Keratinocyte (primary cell): ENCODE results near the gene CAP2. TPM values are rescaled to one million over a fixed set of nuclear protein-coding genes. Genes with fewer than 3 reads are reported as not detected.

Source experiments
- DNase-seq: peaks from one replicate; pipeline ENCODE4 v3.0.0-alpha.2; 2011; ENCODE audit warnings: low read depth, missing footprints, low spot score
- FAIRE-seq: peaks from 2 replicates; lab custom pipeline; 2011; peaks lifted over from hg19 to GRCh38; lab: Jason Lieb, UNC
- H2AFZ ChIP-seq: 2 replicates; pipeline ENCODE4 v1.6.0; 2012; ENCODE audit warnings: low read length, control low read depth, inconsistent platforms; ENCODE audit not compliant: control insufficient read depth
- H3K27ac ChIP-seq: 2 replicates; pipeline ENCODE4 v1.5.1; 2011; ENCODE audit warnings: low read length; ENCODE audit not compliant: control insufficient read depth, insufficient read depth
- H3K27me3 ChIP-seq: 3 replicates; pipeline ENCODE4 v1.6.0; 2011; ENCODE audit warnings: low read length; ENCODE audit not compliant: control insufficient read depth, insufficient read depth; ENCODE audit errors: extremely low read depth
- H3K36me3 ChIP-seq, 2 experiments: 2 replicates in 1 of 2; 3 replicates in 1 of 2; pipeline ENCODE4 v1.5.1; 2011; ENCODE audit warnings: low read length in 2 of 2, mild to moderate bottlenecking in 1 of 2; ENCODE audit not compliant: control insufficient read depth in 2 of 2, insufficient read depth in 2 of 2; ENCODE audit errors: extremely low read depth in 1 of 2
- H3K4me1 ChIP-seq: 3 replicates; pipeline ENCODE4 v1.5.1; 2011; ENCODE audit warnings: low read length; ENCODE audit not compliant: control insufficient read depth, insufficient read depth; ENCODE audit errors: extremely low read depth
- H3K4me2 ChIP-seq: 3 replicates; pipeline ENCODE4 v1.6.0; 2011; ENCODE audit warnings: low read depth, low read length; ENCODE audit not compliant: control insufficient read depth, insufficient read depth; ENCODE audit errors: extremely low read depth
- H3K4me3 ChIP-seq, 3 experiments: fragments of 200-600 bp in 1 of 3; sonication (generic) in 1 of 3; 2 replicates in 2 of 3; 3 replicates in 1 of 3; pipeline ENCODE4 v1.5.1; 2011 to 2016; ENCODE audit warnings: low read length in 3 of 3, mild to moderate bottlenecking in 3 of 3, control low read depth in 2 of 3, inconsistent platforms in 1 of 3, low read depth in 1 of 3, mixed read lengths in 1 of 3, mixed run types in 1 of 3, moderate library complexity in 1 of 3; ENCODE audit not compliant: control insufficient read depth in 2 of 3, insufficient read depth in 2 of 3; ENCODE audit errors: extremely low read depth in 1 of 3
- H3K79me2 ChIP-seq: 2 replicates; pipeline ENCODE4 v1.6.0; 2012; ENCODE audit warnings: low read length; ENCODE audit not compliant: control insufficient read depth, insufficient read depth
- H3K9ac ChIP-seq: 3 replicates; pipeline ENCODE4 v1.6.0; 2011; ENCODE audit warnings: low read length; ENCODE audit not compliant: control insufficient read depth, insufficient read depth; ENCODE audit errors: extremely low read depth
- H3K9me1 ChIP-seq: 3 replicates; pipeline ENCODE4 v1.6.0; 2011; ENCODE audit warnings: low read length; ENCODE audit not compliant: control insufficient read depth, insufficient read depth; ENCODE audit errors: extremely low read depth
- H3K9me3 ChIP-seq: 2 replicates; pipeline ENCODE4 v1.5.1; 2012; ENCODE audit warnings: low read depth, low read length; ENCODE audit not compliant: control insufficient read depth
- H4K20me1 ChIP-seq: 3 replicates; pipeline ENCODE4 v1.6.0; 2011; ENCODE audit warnings: low read length; ENCODE audit not compliant: control insufficient read depth, insufficient read depth; ENCODE audit errors: extremely low read depth
- CTCF ChIP-seq, 3 experiments: IDR thresholded peaks in 1 of 3; conservative IDR thresholded peaks in 1 of 3; optimal IDR thresholded peaks in 1 of 3; 2 replicates in 2 of 3; 3 replicates in 1 of 3; pipeline versions ENCODE3 to v1.5.1; 2011; ENCODE audit warnings: low read length in 3 of 3, mild to moderate bottlenecking in 3 of 3, moderate library complexity in 2 of 3, control low read depth in 1 of 3, inconsistent platforms in 1 of 3; ENCODE audit not compliant: insufficient read depth in 2 of 3; ENCODE audit errors: extremely low read depth in 1 of 3
- EZH2 ChIP-seq: IDR thresholded peaks from one replicate; pipeline ENCODE4 v1.6.1; 2012; ENCODE audit warnings: inconsistent platforms, mild to moderate bottlenecking, low read length, moderate library complexity
- dilution Hi-C: fragments of 300-500 bp; cut with MboI; formaldehyde crosslinking; loops from one replicate; pipeline ENCODE4 v1.7.0; 2020; ENCODE audit warnings: low sequenced_read_pairs; ENCODE audit not compliant: extremely low pct_ligation_motif_present
- polyA plus RNA-seq, 5 experiments: library from polyadenylated mRNA; depleted of rRNA in 3 of 5; stranded (reverse) in 3 of 5; stranded (forward) in 1 of 5; unstranded in 1 of 5; fragments of >200 nt; gene quantifications; 1 replicate in 1 of 5; 2 replicates in 3 of 5; 3 replicates in 1 of 5; pipeline versions ENCODE4 v1.2.1 to v1.2.3, GENCODE V29; 2011 to 2012; ENCODE audit warnings: missing spikeins in 2 of 5, low read depth in 1 of 5, low replicate concordance in 1 of 5

Gene CAP2
- polyA plus RNA-seq, 1 donor (not counting 4 experiments of a cell fraction or from before 2014, with no cell fraction given) = 12.1 TPM

DNA sequence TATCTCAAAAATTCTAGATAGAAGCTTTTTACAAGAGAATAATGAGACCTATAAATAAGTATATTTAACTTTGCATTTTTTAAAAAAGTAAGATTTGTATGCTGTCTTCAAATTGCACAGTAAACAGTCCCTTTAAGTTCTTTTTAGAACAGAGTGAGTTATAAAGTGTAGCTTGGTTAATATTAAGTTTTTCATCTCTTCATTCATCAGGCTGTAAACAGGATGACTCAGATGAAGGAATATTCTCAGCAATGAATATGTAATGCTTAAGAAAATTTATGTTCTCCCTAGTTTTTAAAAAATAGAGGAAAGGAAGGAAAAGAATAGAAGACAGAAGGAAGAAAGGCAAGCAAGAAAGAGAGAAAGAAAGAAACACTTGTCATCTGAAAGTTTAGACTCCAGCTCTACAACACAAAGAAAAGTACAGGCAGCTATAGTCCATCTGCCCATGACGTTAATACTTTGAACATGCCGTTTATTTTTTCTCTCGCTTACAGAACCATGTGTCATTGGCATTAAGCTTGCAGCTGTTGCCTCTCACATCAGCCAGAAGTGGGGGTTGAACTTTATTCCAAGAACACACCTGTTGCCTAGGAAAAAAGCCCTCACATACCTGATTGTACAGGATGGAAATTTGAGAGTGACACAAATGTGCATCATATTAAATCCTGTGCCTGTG, 36.1 kb downstream of the CAP2 start:
- dilution Hi-C loops = no loop called here
- Histone ChIP-seq H3K36me3 (peaks cover 0 to 5% of the 10 kb centered on the region in 2 experiments), H3K4me2 (no peak overlapping the region), H3K27ac (no peak overlapping the region), H2AFZ (no peak overlapping the region), H3K27me3 (no peaks in the 10 kb centered on the region), H3K4me3 (no peak overlapping the region), H3K9me1 (no peaks in the 10 kb centered on the region), H3K9ac (no peak overlapping the region), H3K9me3 (no peaks in the 10 kb centered on the region), H4K20me1 (peaks cover 2% of the 10 kb centered on the region), H3K79me2 (no peaks in the 10 kb centered on the region), H3K4me1 (no peaks in the 10 kb centered on the region)
- no peak for DNase-seq
- no peak for FAIRE-seq
- TF ChIP-seq EZH2 = no peak
- TF ChIP-seq CTCF (optimal IDR thresholded peaks at IDR 0.05 in 1 of 3, IDR thresholded peaks at IDR 0.05 in 1 of 3, conservative IDR thresholded peaks at IDR 0.05 in 1 of 3; ENCODE audit: extremely low read depth in 1 of 3, insufficient read depth in 2 of 3, low read length in 3 of 3) = no peak

DNA sequence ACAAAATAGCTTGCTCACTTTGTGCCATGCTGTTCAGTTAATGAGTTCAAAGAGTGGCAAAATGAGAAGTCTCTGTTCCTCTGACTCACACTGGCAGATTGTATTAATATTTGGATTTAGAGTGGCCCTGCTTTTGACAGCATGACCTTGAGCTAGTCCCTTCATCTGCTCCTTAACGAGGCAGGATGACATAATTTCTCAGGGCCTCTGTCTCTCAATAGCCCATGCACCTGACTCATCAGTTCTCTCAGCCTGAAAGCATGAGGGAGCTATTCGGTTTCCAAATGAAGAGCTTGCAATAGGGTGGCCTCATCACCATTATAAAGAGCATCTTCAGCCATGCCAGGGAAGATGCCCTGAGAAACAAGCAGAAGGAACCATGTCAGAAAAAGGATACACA, 38.2 kb downstream of the CAP2 start:
- no peak overlapping the region for H3K9ac ChIP-seq
- DNase-seq (no peak), FAIRE-seq (no peak)
- no peak overlapping the region for H3K27ac ChIP-seq
- no peaks in the 10 kb centered on the region for H3K79me2 ChIP-seq
- H3K4me2 ChIP-seq = no peak overlapping the region
- no peaks in the 10 kb centered on the region for H3K9me3 ChIP-seq
- dilution Hi-C loops = no loop called here
- peaks cover 0 to 8% of the 10 kb centered on the region in 2 experiments for H3K36me3 ChIP-seq
- H3K27me3 ChIP-seq = no peaks in the 10 kb centered on the region
- no peak overlapping the region for H2AFZ ChIP-seq
- no peak for TF ChIP-seq EZH2
- no peak for TF ChIP-seq CTCF (optimal IDR thresholded peaks at IDR 0.05 in 1 of 3, IDR thresholded peaks at IDR 0.05 in 1 of 3, conservative IDR thresholded peaks at IDR 0.05 in 1 of 3; ENCODE audit: extremely low read depth in 1 of 3, insufficient read depth in 2 of 3, low read length in 3 of 3)
- no peak overlapping the region for H3K4me3 ChIP-seq
- no peaks in the 10 kb centered on the region for H3K9me1 ChIP-seq
- H4K20me1 ChIP-seq = peaks cover 2% of the 10 kb centered on the region
- no peaks in the 10 kb centered on the region for H3K4me1 ChIP-seq
